ENCODE measurements around the gene SPP1. TPM values are rescaled to one million over a fixed set of nuclear protein-coding genes. Genes with fewer than 3 reads are reported as not detected.

The SPP1 gene
- total RNA-seq, 4 donors from 2014 or later: 1.4 to 13.6 (median 6.0) TPM; not detected in 1

DNA sequence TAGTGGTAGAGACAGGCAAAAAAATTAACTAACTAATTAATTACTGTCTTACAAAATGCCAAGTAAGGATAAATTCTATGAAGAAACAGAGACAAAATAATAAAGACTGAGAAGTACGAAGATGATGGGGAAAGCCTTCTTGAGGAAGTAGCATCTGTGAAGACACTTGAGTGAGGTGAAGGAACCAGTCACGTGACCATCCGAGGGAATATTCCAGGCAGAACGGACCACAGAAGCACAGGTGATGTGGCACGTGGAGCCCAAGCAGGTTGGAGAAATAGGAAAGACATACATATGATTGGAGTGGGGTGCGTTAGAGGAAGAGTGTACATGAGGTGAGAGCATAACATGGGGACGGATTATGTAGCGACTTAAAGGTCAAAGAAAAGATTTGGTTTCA lies 30.5 kb upstream of the SPP1 start:
- Histone ChIP-seq H3K9me3 (no peaks in the 10 kb centered on the region), H3K4me3 (no peak overlapping the region), H3K27ac (no peak overlapping the region), H3K27me3 (no peaks in the 10 kb centered on the region), H3K4me1 (no peaks in the 10 kb centered on the region), H3K36me3 (no peaks in the 10 kb centered on the region)
- DNase-seq (no peak), ATAC-seq (no peak)
- intact Hi-C loops (cut with DNase I; ENCODE audit: low total_unique reads): no loop called here
- in situ Hi-C loops (cut with MboI; ENCODE audit: low sequenced_read_pairs in 4 of 4): no loop called here
- TF ChIP-seq POLR2A (IDR thresholded peaks at IDR 0.05): no peak
- TF ChIP-seq CTCF (IDR thresholded peaks at IDR 0.05 in 4 of 5, conservative IDR thresholded peaks at IDR 0.05 in 1 of 5): no peak

DNA sequence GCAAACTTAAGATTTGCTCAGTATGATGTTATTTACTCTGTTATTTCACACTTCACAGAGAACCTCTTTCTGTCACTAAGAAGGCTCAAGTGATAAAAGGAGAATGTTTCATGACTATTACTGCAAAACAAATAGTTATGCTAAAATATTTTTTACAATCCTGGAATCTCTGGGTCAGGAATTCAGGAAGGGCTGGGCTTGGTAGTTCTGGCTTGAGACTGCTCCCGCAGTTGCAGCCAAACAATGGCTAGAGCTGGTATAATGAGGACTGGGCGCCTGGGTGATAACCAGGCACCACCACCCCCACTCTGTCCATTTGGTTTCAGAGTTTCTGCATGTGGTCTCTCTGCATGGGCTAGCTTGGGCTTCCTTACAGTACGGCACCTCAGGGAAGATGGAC lies 28.7 kb upstream of the SPP1 start:
- TF ChIP-seq CTCF (IDR thresholded peaks at IDR 0.05 in 4 of 5, conservative IDR thresholded peaks at IDR 0.05 in 1 of 5) (no peak), POLR2A (IDR thresholded peaks at IDR 0.05) (no peak)
- Histone ChIP-seq H3K4me3 (no peak overlapping the region), H3K36me3 (no peaks in the 10 kb centered on the region), H3K9me3 (no peaks in the 10 kb centered on the region), H3K27ac (no peak overlapping the region), H3K4me1 (no peaks in the 10 kb centered on the region), H3K27me3 (no peaks in the 10 kb centered on the region)
- ATAC-seq: no peak
- intact Hi-C loops (cut with DNase I; ENCODE audit: low total_unique reads) (no loop called here), in situ Hi-C loops (cut with MboI; ENCODE audit: low sequenced_read_pairs in 4 of 4) (no loop called here)
- DNase-seq: no peak

- no peak for DNase-seq
- Histone ChIP-seq H3K27ac (no peak overlapping the region), H3K9me3 (no peaks in the 10 kb centered on the region), H3K4me1 (no peaks in the 10 kb centered on the region), H3K36me3 (no peaks in the 10 kb centered on the region), H3K27me3 (no peaks in the 10 kb centered on the region), H3K4me3 (no peak overlapping the region)
- no peak for ATAC-seq
- no peak for TF ChIP-seq POLR2A (IDR thresholded peaks at IDR 0.05)
- TF ChIP-seq CTCF (IDR thresholded peaks at IDR 0.05 in 4 of 5, conservative IDR thresholded peaks at IDR 0.05 in 1 of 5): no peak
- in situ Hi-C loops (cut with MboI; ENCODE audit: low sequenced_read_pairs in 4 of 4): no loop called here
- intact Hi-C loops (cut with DNase I; ENCODE audit: low total_unique reads): no loop called here
Measured at GRCh38 chr4:87947381-87948160, 27.9 kb upstream of the SPP1 start.

DNA sequence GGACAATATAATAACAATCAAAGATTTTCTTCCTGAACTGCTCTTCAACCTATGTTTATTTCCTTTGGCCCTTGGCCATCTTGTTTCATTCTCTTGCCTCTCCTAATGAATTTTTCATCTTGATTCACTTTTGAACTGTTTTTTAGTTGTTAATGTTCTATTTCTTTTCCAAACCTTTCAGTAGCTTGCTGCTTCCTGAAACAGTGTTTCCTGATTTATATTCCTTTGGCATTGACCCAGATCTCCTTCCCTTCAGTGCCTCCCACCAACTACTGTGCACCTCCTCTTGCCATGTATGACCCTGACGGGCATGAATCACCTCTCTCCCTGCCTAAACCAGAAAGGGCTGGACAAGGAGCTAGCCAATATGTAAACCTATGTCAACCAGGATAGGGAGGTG lies 25.6 kb upstream of the SPP1 start:
- H3K27me3 ChIP-seq: no peaks in the 10 kb centered on the region
- no peak for ATAC-seq
- H3K4me1 ChIP-seq: no peaks in the 10 kb centered on the region
- no peak overlapping the region for H3K4me3 ChIP-seq
- H3K9me3 ChIP-seq: no peaks in the 10 kb centered on the region
- H3K27ac ChIP-seq: no peak overlapping the region
- no peak for DNase-seq
- intact Hi-C loops (cut with DNase I; ENCODE audit: low total_unique reads) (no loop called here), in situ Hi-C loops (cut with MboI; ENCODE audit: low sequenced_read_pairs in 4 of 4) (no loop called here)
- TF ChIP-seq CTCF (IDR thresholded peaks at IDR 0.05 in 4 of 5, conservative IDR thresholded peaks at IDR 0.05 in 1 of 5) (no peak), POLR2A (IDR thresholded peaks at IDR 0.05) (no peak)
- no peaks in the 10 kb centered on the region for H3K36me3 ChIP-seq

DNA sequence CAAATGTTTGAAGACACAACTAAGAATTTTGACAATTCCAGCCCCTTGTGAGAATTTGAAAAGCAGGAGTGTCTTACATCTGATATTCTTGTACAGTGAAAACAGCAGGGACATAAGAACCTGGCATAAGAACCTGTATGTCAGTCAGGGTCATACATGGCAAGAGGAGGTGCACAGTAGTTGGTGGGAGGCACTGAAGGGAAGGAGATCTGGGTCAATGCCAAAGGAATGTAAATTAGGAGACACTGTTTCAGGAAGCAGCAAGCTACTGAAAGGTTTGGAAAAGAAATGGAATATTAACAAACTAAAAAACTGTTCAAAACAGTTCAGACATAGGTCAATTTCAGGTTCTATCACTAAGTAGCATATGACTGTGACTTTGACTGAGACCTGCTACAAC lies 25.0 kb upstream of the SPP1 start:
- intact Hi-C loops (cut with DNase I; ENCODE audit: low total_unique reads) (no loop called here), in situ Hi-C loops (cut with MboI; ENCODE audit: low sequenced_read_pairs in 4 of 4) (no loop called here)
- no peaks in the 10 kb centered on the region for H3K27me3 ChIP-seq
- no peak for TF ChIP-seq POLR2A (IDR thresholded peaks at IDR 0.05)
- no peak for TF ChIP-seq CTCF (IDR thresholded peaks at IDR 0.05 in 4 of 5, conservative IDR thresholded peaks at IDR 0.05 in 1 of 5)
- H3K9me3 ChIP-seq: no peaks in the 10 kb centered on the region
- DNase-seq: no peak
- no peak overlapping the region for H3K27ac ChIP-seq
- no peak for ATAC-seq
- H3K4me1 ChIP-seq: no peaks in the 10 kb centered on the region
- no peak overlapping the region for H3K4me3 ChIP-seq
- no peaks in the 10 kb centered on the region for H3K36me3 ChIP-seq

Measured in gastrocnemius medialis (tissue), 4 donors.